Measurements from ENCODE around the gene ARHGEF4.

DNA sequence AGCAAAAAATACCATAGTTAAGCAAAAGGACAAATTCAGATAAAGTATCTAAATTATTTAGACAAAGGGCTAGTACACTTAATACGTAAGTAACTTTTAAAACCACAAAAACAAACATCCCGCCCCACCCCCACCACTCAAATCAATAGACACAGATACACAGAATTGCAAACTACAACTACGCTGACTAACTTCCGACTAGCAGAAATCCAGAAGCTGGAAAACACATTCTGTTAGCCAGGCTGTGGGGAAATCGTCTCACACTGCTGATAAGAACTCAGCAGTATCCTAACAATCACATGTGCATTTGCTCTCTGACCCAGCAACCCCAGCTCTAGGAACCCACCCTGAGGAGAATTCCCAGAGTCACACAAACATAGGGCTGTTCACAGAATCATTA is 240.0 kb downstream of the ARHGEF4 start:
- TF ChIP-seq, protein P1, sequence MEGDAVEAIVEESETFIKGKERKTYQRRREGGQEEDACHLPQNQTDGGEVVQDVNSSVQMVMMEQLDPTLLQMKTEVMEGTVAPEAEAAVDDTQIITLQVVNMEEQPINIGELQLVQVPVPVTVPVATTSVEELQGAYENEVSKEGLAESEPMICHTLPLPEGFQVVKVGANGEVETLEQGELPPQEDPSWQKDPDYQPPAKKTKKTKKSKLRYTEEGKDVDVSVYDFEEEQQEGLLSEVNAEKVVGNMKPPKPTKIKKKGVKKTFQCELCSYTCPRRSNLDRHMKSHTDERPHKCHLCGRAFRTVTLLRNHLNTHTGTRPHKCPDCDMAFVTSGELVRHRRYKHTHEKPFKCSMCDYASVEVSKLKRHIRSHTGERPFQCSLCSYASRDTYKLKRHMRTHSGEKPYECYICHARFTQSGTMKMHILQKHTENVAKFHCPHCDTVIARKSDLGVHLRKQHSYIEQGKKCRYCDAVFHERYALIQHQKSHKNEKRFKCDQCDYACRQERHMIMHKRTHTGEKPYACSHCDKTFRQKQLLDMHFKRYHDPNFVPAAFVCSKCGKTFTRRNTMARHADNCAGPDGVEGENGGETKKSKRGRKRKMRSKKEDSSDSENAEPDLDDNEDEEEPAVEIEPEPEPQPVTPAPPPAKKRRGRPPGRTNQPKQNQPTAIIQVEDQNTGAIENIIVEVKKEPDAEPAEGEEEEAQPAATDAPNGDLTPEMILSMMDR (IDR thresholded peaks at IDR 0.05; ENCODE audit: low read length), result no peak
- TF ChIP-seq EZH2 (optimal IDR thresholded peaks at IDR 0.05; ENCODE audit: low read depth, low read length), result no peak
- TF ChIP-seq EZH2phosphoT487 (IDR thresholded peaks at IDR 0.05; ENCODE audit: low read length), result no peak
